GM12875 (cell line): ENCODE data around the gene ZNF431.
"Not testable (repeated sequence)": the region's sequence is repeated elsewhere in the genome, so short reads cannot be mapped to it uniquely, and the experiment has no call there.

Experiments
- H3K4me3 ChIP-seq: one replicate; pipeline ENCODE4 v1.5.1; 2011; ENCODE audit warnings: low read depth, low read length, control low read depth
- CTCF ChIP-seq: IDR thresholded peaks from 2 replicates; pipeline ENCODE4 v1.5.1; 2011; ENCODE audit warnings: low read depth, mild to moderate bottlenecking, control low read depth, inconsistent platforms, low read length, moderate library complexity, borderline replicate concordance; ENCODE audit not compliant: insufficient read depth

ZNF431 gene

GRCh38 chr19:21128901-21129698 lies 12.7 kb upstream of the ZNF431 start:
- TF ChIP-seq CTCF, result no peak
- no peak overlapping the region for H3K4me3 ChIP-seq

DNA sequence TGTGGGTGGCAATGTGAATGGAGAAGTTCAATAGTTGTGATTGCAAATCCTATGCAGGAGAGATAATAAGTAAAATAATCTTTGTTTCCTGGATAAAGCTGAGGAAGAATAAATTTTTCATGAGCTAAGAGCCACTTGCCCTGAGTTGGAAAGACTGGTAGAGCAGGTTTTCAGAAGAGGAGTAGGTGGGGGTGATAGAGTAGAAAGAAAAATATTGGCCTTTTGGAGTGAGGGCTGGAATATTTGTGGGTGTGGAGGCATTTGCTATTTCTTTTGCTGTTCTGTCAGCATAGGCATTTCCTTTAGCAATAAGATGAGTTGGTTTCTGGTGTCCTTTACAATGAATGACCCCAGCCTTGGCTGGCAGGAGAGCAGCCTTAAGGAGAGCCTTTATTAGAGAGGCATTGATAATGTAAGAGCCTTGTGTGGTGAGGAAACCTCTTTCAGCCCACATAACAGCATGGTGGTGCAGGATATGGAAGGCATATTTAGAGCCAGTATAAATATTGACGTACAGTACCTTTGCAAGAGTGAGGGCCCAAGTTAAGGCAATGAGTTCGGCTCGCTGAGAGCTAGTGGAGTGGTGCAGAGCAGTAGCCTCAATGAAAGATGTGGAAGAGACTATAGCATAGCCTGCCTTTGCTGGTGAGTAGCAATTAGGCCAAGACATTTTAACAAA lies 11.6 kb upstream of the ZNF431 start:
- TF ChIP-seq CTCF, result no peak
- no peak overlapping the region for H3K4me3 ChIP-seq

DNA sequence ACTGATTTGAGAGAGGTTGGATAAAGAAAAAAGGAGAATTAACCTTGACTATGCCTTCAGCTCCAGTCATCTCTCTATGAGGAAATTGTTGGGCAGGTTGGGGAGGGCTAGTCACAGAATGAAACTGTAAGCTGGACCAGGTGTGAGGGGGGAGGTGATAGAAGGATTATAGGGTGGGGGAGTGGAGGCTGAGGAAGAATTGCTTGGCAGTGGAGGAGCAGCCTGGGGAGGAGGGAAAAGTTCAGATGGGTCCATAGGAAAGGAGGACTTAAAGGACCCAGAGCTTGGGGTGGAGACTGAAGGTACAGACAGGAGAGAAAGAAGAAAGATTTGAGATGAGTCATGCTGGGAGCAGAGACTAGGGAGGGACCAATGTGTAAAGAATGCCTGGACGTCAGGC lies 8.2 kb upstream of the ZNF431 start:
- TF ChIP-seq CTCF, result no peak
- no peak overlapping the region for H3K4me3 ChIP-seq

DNA sequence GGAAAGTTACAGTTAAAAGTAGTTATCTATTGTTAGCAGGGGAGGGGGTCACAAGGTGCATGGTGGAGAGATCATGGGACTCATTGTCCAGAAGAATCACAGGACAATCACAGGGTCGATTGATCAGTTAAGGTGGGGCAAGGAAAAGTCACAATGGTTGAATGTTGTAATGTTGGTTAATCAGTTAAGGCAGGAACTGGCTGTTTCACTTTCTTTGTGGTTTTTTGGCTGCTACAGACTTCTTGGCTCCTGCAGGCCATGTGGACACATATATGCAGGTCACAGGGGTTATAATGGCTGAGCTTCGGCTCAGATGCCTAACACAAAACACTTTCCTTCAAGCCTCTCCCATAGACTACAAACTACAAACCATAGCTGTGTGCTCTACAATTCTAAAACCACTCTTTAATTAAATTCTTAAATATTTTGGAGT lies 6.9 kb upstream of the ZNF431 start:
- H3K4me3 ChIP-seq, result no peak overlapping the region
- TF ChIP-seq CTCF, result no peak

DNA sequence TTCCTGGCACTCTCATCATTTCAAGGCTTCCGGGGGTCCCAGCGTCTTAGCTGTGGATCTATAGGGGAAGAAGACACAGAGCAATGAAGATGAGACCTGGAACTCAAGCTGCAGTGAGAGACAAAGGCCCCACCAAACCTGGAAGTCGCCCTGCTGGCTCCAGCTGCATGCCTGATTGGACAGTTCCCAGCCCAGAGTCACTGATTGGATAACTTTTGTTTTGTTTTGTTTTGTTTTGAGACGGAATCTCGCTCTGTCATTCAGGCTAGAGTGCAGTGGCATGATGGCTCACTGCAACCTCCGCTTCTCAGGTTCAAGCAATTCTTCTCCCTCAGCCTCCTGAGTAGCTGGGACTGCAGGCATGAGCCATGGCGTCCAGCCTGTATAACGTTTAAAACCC lies 6.4 kb upstream of the ZNF431 start:
- no peak for TF ChIP-seq CTCF
- H3K4me3 ChIP-seq, result no peak overlapping the region

DNA sequence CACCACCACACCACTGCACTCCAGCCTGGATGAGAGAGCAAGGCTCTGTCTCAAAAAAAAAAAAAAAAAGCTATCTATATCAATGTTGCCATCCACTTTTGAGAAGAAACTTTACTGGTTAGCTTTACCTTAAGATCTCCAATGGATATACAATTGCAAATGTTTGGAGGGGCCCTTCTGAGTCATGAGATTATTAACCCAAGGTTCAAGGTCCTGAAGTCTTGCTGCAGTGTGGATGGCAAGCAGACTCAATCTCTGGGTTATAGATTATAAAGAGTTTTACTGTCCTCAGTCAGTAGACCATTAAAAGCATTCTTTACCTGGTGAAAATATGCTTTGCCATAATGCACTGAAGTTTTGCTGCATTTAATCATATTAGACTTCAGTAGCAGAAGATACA lies 3.7 kb upstream of the ZNF431 start:
- no peak for TF ChIP-seq CTCF
- H3K4me3 ChIP-seq, result no peak overlapping the region

- H3K4me3 ChIP-seq, result not testable (repeated sequence)
These were observed 834 bp upstream of the ZNF431 start for GRCh38 chr19:21141006-21141405.

DNA sequence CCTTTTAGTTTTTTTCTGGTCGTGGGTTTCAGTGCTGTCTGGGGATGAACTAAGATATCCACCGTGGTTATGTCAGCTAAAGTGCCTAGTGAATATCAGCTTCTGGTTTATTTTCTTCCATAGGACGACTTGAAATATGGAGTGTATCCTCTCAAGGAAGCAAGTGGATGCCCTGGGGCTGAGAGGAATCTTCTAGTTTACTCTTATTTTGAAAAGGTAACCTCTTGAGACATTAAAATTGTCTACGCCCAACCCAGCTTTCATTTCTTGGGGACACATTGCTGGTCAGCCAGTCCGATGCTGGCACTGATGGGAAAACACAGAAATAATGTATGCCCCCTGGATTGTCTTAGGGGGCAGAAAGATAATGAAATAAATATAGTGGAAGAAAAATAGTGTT lies 1.6 kb downstream of the ZNF431 start:
- H3K4me3 ChIP-seq, result no peak overlapping the region
- no peak for TF ChIP-seq CTCF
